ENCODE results near the gene PLEKHA8.

PLEKHA8 gene

GRCh38 chr7:30148426-30148825, 120.2 kb downstream of the PLEKHA8 start:
- no peak for DNase-seq

GRCh38 chr7:30148951-30149459, 120.8 kb downstream of the PLEKHA8 start:
- DNase-seq = no peak

DNA sequence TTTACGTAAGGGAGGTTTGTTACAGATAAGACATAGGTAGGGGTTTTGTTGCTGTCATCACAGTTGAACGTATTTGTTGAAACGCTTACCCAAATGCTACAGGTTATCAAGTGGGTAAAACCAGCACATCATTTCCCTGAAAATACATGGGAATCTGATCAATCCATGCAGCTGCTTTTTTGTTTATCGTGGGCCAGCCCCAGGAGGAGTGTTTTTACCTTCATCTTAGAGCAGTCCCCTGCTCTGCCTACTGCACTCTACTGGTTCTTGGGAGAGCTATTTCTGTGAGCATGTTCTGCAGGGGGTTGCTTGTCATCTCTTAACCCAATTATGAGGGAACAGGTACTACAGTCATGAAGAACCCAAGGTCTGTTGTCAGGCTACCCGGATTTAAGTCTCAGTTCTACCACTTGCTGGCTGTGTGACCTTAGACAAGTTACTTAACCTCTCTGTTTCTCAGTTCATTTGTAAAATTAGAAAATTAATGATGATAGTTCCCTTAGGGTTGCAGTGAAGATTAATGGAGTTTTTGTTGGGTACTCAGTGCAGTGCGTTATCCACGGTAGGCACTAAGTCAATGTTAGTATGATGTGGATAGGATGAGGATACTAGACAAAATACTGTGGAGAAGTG, 121.5 kb downstream of the PLEKHA8 start:
- no peak for DNase-seq

DNA sequence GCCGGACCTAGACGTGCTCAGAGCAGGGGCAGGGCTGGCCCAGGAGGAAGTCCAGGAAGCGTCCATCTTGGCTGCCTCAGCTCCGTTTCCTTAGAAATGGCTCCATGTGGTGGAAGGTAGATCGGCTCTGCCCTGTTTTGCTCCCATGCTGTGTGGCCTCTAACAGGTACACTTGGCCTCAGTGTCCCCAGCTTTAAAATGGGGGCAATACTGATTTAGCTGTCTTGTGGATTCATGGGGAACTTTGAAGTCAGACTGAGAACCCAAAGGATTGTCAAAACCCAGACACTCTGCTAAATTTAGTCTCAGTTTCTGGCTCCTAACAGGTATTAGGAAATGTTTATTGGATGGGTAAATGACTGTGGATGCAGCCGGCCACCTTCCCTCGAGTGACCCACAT, 122.5 kb downstream of the PLEKHA8 start:
- no peak for DNase-seq

GRCh38 chr7:30154111-30154587, 125.9 kb downstream of the PLEKHA8 start:
- DNase-seq = no peak

DNA sequence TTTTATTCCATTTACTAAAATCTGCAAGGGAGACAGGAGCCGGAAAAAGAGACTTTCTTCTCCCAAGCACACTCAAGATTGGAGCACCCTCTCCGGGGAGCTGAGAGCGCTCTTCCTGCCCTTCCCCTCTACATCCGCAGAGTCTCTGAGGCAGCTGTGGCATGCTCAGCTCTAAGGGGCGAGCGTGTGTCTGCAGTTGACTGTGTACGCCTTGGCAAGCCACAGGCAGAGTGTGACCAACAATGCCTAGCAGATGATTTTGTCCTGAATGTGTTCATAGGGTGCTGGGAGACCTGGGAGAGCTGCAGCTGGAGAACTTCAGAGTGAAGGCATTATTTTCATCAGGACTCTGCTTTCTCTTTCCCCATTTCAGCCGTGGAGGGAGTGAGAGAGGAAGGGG, 127.3 kb downstream of the PLEKHA8 start:
- DNase-seq = no peak

GRCh38 chr7:30157204-30157603, 129.0 kb downstream of the PLEKHA8 start:
- no peak for DNase-seq

GRCh38 chr7:30159163-30159562, 131.0 kb downstream of the PLEKHA8 start:
- DNase-seq = no peak

DNA sequence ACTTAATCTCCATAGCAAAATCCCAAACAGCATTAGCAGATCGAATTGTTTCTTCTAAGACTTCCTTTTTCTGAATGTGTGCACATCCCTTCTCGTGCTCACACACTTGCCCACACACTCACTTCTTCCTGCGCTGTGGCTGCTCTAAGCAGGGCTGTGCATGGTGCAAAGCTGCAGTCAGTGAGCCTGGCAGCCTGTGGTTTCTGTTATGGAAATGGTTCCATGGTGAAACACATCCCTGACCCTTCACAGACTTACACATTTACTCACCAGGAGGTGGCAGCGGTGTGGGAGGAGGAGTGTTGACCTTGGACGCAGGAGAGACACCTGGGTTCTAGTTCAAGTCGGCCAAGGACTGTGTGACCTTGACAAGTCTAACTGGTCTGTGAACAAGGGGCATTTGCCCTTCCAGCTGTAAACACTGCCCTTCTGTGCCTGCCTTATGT, 131.5 kb downstream of the PLEKHA8 start:
- DNase-seq = no peak

DNA sequence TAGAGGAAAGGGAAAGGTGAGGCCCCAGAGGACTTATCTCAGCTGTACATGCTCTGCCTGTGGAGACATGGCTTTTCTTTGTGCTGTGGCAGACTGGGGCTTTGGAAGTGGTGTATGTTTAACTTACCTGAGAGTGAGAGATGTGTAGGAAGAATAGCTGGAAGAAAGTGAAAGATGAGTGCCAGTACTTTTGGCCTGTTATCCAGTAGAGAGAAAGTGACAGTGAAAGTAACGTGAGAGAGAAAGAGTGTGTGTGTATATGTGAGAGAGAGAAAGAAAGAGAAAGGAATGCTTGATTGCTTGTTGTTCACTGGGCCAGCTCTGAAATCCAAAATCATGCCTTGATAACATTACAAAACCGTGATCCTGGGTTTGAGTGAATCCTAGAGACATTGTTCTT, 132.1 kb downstream of the PLEKHA8 start:
- DNase-seq = no peak

DNA sequence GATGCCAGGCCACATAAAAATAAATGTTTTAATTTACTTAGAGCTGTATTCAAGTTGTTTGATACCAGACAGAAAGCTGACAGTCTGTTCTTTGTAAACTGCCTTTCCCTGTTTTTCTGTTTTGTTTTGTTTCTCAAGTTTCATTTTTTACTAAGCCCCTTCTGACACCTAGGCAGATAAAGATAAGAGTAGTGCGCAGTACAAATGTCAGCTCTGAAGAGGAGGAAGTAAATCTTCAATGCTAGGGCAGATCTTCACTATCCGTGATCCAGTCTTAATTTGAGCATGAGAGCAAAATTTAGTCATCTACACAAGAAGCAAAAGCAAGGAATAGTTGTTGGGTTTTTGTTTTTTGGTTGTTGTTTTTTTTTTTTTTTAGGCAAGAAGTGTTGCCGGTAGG, 133.9 kb downstream of the PLEKHA8 start:
- no peak for DNase-seq

DNA sequence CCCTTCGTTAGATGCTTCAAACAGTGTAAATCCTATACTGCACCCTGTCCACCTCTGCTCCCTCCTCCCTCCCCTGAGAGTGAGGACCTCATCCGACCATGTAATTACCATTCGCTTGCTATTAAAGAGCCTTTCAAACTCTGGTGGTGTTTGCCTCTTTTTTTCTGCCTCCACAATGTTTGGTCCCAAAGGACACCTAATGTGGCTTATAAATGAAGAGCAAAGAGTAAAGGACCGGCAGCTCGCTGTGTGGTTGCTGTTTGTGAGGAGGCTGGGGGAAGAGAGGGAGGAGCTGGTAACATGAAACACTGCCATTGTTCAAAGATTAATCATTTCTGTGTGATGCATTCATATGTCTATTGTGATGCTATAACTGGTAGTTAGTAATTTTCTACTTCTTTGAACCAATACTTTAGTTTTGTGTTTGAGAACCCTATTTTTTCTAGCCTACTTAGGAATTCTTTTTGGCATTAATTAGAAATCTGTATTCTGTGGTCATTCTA, 134.5 kb downstream of the PLEKHA8 start:
- no peak for DNase-seq

GRCh38 chr7:30163231-30163894, 135.2 kb downstream of the PLEKHA8 start:
- DNase-seq = no peak

DNA sequence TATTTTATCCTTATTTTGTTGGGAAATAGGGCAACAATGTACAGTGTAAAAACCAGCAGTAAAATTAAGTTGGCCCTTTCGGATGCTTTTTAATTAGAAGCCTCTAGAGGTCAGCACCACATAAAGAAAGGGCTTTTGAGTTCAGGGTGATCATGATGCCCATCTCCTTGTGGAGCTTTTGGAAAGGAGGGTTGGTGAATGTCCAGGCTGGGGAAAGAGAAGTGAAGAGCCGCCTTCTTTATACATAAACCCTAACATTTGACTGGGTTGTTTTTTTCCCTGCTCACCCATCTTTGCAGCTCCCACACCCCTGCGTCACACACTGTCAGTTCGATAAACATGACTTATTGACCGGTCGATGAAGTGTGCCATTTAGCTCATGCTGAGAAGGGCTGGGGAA, 136.4 kb downstream of the PLEKHA8 start:
- DNase-seq = no peak

DNA sequence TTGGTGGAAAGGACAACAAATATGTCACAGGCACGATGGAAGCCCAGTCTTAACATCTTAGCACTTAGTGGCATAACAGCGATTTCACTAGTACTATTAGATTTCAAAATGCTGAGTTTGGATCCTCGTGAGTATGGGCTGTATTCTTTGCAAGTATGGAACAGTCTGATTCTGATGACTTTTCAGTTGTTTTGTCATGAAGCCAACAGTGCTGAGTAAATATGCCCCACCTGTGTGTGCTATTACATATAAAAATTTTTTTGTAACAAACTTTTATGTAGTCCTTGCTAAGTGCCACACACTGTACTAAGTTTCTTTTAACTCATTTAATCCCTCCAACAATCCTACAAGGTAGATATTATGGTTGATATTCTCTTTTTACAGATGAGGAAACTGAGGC, 137.4 kb downstream of the PLEKHA8 start:
- DNase-seq = no peak

- DNase-seq = no peak
Observed at GRCh38 chr7:30166155-30166840, 138.1 kb downstream of the PLEKHA8 start.

DNA sequence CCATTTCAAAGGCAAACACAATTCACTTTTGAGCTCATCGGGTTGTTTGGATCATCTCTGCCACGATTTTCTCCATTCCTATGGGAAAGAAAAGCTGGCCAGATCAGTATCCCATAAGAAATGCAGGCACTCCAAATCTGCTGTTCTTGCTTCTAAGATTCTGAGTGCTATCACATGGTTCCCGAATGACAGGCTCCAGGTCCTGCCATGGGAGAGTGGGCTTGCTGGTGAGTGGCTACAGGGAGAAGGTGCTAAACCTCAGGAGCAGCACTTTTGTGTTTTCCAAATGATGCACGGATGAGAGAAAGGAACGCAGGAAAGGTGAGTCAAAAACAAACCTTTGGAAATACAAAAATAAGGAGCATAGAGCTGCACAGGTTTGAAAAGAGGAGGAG, 138.6 kb downstream of the PLEKHA8 start:
- DNase-seq = no peak

GRCh38 chr7:30167901-30168300, 139.7 kb downstream of the PLEKHA8 start:
- no peak for DNase-seq

- DNase-seq = no peak
Observed at GRCh38 chr7:30168835-30169573, 140.8 kb downstream of the PLEKHA8 start.

- no peak for DNase-seq
Observed at GRCh38 chr7:30169579-30169978, 141.4 kb downstream of the PLEKHA8 start.

DNA sequence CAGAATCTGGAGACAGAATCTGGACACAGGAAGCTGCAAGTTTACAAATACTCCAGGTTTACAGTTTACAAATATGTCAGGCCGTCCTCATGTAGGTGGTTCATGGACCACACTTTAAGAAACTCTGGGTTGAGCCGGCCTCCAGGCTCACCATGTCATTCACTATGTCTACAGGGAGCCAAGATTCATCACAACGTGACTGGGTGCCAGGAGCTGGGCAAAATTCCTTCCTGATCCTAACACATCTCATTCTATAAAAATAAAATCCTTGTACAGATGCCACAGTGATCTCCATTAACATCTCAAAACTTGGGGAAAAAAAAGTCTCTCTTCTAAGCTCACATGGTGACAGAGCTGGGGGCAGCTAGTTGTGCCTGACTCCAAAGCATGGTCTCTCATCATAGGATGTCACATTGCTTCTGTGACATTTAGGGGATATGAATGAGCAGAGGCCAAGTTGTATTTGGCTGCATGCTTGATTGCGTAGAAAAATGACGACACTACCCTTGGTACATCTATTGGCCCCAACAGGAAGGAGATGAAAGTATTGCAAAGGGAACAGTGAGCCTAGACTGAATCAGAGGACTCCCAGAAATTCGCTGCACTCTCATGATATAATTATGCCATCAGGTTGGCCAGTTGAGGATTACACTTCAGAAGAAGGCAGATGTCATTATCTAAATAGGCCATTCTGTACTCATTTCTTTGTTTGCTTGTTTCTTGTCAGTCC, 142.4 kb downstream of the PLEKHA8 start:
- DNase-seq = no peak

- DNase-seq = no peak
Observed at GRCh38 chr7:30171766-30172447, 143.7 kb downstream of the PLEKHA8 start.

Measured in right forelimb (tissue), 1 donor.